ENCODE measurements around the gene PI4K2B.

GRCh38 chr4:25310803-25311166 is 77.0 kb downstream of the PI4K2B start:
- no peak for TF ChIP-seq ZNF274 (IDR thresholded peaks at IDR 0.05; ENCODE audit: low read depth, low read length)
- no peak for TF ChIP-seq YY1 (IDR thresholded peaks at IDR 0.05; ENCODE audit: insufficient read depth, insufficient read length)
- TF ChIP-seq SUZ12 (IDR thresholded peaks at IDR 0.05; ENCODE audit: extremely low read depth, insufficient read depth, insufficient read length) = no peak
